Activated CD8-positive, alpha-beta memory T cell treated with anti-CD3 and anti-CD28 coated beads for 4 hours (primary cell): ENCODE measurements around the gene HIRIP3.
"Not testable (repeated sequence)": the region's sequence is repeated elsewhere in the genome, so short reads cannot be mapped to it uniquely, and the experiment has no call there.

Experiments used
- DNase-seq, 2 donors: peaks; one replicate each; pipeline ENCODE4 v3.0.0-alpha.2; 2020; ENCODE audit warnings: low read depth in 2 of 2

The HIRIP3 gene

DNA sequence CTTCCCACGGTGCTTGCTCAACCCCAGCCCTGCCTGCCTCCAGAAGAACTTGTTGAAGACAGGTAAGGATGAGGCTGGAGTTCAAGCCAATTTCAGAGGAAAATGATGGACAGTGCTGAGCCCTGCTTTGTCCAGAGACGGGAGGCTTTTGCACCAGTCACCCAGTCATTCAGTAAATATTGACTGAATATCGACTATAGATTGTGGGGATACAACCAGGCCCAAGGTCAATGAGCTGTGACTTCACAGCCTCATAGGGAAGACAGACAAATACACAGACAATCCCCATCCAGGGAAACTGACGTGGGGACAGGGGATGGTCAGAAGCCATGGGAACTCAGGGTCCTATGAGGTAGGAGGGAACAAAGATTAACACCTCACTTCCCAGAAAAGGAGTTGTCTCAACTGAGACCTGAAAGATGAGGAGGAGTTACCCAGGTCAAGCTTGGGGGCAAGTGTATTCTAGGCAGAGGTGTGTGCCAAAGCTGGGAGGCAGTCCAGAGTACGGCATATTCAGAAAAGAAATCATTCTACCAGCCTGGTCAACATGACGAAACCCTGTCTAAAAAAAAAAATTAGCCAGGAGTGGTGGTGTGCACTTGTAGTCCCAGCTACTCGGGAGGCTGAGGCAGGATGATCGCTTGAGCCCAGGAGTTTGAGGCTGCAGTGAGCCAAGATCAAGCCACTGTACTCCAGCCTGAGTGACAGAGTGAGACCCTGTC lies 21.3 kb upstream of the HIRIP3 start:
- DNase-seq, result no peak

- not testable (repeated sequence) for DNase-seq
Measured at GRCh38 chr16:30015450-30015849, 20.0 kb upstream of the HIRIP3 start.

DNA sequence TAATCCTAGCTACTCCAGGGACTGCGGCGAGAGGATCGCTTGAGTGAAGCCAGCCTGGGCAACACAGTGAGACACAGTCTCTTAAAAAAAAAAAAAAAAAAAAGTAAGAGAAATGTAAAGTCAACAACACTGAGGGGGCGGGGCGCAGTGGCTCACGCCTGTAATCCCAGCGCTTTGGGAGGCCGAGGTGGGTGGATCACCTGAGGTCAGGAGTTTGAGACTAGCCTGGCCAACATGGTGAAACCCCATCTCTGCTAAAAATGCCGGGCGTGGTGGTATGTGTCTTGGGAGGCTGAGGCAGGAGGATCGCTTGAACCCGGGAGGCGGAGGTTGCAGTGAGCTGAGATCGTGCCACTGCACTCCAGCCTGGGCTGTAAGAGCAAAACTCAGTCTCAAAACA lies 17.2 kb upstream of the HIRIP3 start:
- not testable (repeated sequence) for DNase-seq

DNA sequence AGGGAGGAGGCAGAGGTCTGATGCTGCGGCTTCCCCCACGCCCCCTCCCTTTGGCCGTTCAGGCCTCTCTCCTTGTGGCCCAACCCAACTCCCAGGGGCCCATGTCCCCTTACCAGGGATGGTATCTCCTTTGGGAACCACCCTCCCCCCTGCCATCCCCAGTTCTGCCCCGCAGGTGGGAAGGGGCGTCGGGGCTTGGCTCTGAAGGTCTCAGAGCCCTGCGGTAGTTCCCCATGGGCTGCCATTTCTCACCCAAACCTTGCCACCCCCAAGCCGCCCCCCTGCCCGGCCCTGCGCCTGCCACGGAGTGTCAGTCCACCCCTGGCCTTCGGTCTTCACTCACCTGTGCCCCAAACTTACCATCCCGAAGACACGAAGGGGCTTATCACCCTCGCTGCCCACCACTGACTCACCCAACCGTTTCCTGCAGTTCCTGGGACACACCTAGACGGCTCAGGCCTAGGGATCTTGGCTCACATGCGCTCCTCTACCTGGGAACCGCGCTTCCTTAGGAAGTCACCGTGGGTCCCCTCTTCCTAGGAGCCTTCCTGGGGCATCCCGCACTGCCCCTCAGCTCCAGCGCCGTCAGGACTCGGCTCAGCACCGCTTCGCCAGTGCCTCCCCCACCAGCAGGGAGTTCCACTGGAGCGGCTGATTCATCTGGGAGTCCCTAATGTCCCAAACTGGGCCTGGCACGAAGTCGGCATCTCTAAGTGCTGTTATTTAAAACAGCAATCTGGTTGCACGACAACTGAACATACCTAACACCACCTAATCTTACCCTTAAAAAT lies 16.5 kb upstream of the HIRIP3 start:
- DNase-seq, result no peak

DNA sequence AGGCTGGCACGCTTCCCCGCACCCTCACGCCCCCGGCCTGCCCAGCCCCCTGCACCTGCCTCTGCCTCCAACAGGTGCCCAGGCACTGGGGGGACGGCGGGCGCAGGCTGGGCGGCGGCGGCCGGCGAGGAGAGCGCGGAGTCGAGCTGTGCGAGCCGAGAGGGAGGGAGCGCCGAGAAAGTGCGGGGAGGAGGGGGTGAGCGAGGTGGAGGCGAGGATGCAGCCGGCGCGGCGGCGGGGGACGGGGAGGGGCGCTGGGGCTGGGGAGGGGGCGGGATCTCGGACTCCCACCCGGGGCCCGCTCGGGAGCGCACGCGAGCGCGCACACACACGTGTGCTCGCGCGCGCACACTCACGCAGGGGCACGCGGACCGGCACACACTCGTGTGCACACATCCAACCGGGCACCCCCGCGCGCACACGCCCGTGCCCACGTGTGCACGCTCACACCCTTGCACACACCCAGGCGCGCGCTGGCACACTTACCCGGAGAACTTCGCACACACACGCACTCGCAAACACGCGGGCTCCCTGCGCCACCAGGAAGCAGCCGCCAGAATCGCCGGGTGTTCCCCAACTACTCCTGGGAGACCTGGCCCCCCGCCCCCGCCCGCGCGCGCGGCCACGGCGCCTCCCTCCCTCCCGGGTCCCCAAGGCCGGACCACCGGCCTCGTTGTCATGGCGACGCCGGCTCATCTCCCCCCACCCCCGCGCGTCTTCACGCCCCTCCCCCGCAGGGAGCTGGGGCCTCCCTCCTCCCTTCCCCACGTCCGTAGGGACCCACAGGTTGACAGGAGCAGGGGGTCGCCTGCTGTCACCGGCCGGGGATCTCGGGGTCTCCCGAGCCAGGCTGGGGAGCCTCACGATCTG lies 15.7 kb upstream of the HIRIP3 start, which contains the start of gene DOC2A:
Gene DOC2A, minus strand, starts transcription at position 184 of the 870 bp plus-strand sequence. CDS start 805 bp downstream, outside the sequence.
- DNase-seq, result no peak

DNA sequence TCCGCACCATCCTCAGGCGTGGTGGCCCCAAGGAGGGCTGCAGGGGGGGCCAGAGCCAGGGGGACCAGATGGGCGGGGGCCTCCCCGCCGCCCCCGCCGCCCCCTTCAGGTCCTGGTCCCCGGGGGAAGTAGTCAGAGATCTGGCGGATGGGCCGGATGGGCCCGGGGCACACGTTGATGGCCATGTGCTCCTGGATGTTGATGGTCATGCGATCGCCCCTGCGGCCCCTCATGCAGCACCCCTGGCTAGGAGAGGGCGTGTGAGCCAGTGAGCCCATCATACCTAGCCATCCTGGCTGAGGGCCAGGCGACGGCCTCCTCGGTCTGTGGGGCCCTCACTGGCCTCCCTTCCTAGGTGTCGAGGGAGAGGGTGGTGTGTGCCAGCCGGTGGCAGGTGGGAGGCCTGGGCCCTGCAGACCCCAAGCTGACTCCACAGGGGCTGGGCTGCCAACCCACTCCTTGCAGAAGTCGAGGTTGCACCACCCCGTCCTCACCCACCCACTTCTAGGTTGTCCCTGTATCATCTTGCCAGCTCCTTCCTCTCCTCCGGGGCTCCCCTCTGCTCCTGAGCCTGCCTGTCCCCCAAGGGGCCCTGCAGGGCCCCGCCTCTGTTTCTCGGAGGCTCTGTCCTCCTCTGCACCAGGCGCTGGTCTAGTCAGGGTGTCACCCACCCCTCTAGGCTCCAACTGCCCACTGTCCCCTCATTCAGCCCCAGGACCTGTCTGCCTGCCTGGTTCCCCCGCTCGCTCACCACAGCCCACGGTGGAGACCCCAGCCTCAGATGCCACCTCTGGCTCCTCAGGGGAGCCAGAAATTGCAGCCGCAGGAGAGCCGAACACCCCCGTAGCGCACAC lies 14.8 kb upstream of the HIRIP3 start:
- DNase-seq, result no peak

- DNase-seq, result no peak
Measured at GRCh38 chr16:30009085-30009862, 13.9 kb upstream of the HIRIP3 start.

- DNase-seq, result no peak
Measured at GRCh38 chr16:30007378-30007895, 12.0 kb upstream of the HIRIP3 start.

- DNase-seq, result no peak
Measured at GRCh38 chr16:30006659-30007377, 11.4 kb upstream of the HIRIP3 start.

- DNase-seq, result no peak
Measured at GRCh38 chr16:30006095-30006473, 10.7 kb upstream of the HIRIP3 start.

DNA sequence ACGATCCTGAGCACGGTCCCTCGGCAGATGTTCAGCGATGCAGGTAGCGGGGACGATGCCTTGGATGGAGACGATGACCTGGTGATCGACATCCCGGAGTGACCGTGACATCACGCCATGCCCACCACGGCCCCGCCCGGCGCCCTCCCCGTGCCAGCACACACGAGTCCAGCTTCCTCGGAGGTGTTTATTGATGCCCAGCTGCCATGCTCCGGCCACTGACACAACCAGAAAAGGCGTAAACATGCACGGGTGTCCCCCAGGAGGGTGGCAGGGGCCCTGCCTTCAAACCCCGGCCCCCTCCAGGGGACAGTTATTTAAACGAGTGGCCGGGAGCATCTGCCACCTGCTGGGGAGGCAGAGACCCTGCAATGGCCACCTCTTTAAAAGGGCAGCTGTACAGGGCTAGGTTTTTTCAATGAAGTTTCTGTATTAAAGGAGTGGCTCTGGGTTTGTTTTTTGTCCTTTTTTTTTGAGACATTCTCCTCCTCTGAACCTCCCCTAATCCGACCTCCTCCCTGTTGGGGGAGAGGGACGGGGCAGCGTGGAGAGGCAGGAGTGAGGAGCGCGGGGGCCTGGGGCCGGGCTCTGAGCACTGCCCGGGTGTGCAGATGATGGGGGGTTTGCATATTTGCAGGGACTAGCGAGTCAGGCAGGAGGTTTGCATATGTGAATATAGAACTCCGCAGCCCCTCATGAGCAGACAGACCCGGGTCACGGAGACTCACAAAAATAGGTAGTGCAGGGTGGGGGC lies 10.1 kb upstream of the HIRIP3 start:
- no peak for DNase-seq

GRCh38 chr16:30004811-30005242 lies 9.4 kb upstream of the HIRIP3 start:
- no peak for DNase-seq

- no peak for DNase-seq
Measured at GRCh38 chr16:30004424-30004776, 9.0 kb upstream of the HIRIP3 start.

DNA sequence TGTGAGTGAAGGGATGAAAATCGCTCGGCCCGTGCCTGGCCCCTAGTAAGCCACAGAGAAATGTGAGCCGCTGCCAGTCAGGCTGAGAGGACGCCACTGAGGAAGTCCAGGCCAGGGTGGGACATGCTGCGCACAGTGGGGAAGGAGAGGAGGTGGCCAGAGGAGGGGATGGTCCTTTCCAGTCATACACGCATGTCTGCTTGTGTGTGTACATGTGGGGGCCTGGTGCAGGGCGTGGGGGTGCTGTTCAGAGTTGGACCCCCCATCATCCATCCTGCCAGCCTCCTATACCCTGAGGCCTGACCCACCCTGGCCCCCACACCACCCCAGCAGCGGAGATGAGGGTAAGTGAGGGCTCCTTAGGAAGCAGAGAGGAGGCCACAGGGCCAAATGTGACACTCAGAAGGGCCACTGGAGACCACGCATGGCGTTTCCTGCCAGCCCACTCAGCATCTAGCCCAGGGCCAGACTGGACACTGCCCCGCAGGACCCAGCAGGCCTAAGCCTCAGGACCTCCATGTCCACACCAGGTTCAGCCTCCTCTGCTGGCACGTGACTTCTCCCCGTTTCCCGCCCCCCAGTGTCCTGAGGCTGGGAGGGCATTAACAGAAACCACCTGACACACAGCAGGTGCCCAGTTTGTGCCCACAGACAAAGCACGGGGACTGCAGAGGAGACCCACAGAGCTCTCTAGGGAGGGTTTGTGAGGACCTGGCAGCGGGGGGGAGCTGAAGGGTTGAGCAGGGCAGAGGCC lies 8.4 kb upstream of the HIRIP3 start:
- no peak for DNase-seq

DNA sequence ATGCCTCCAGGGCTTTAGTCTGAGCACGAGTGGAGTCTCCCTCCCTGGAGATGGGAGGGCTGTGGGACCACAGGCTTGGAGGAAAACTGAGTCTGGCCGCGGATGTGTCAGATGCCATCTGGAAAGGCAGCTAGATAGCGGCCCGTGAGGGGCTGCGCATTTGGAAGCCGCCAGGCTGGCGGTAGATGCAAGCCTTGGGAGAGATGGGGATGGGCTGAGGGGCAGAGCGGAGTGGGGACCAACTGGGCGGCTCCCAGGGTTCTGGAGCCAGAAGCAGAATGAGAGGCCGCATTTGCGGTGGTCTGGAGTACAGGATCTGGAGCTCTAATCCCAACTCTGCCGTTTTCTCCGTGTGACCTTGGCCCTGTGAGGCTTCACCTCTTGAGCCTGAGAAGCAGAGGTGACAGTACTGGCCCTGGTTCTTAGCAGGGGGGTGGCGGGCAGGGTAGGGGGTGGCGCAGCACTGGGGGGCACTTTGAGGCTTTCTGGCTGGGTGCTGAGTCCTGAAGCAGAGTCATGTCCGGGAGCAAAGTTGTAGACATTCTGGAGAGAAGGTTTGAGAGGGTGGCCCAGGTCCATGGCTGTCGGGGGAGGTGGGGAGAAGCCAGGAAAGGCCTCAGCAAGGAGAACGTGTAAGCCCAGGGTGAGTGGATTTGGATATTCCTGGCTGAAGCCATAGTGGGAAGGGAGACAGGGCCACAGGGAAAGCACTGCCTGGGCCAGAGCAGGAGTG lies 7.4 kb upstream of the HIRIP3 start:
- no peak for DNase-seq

DNA sequence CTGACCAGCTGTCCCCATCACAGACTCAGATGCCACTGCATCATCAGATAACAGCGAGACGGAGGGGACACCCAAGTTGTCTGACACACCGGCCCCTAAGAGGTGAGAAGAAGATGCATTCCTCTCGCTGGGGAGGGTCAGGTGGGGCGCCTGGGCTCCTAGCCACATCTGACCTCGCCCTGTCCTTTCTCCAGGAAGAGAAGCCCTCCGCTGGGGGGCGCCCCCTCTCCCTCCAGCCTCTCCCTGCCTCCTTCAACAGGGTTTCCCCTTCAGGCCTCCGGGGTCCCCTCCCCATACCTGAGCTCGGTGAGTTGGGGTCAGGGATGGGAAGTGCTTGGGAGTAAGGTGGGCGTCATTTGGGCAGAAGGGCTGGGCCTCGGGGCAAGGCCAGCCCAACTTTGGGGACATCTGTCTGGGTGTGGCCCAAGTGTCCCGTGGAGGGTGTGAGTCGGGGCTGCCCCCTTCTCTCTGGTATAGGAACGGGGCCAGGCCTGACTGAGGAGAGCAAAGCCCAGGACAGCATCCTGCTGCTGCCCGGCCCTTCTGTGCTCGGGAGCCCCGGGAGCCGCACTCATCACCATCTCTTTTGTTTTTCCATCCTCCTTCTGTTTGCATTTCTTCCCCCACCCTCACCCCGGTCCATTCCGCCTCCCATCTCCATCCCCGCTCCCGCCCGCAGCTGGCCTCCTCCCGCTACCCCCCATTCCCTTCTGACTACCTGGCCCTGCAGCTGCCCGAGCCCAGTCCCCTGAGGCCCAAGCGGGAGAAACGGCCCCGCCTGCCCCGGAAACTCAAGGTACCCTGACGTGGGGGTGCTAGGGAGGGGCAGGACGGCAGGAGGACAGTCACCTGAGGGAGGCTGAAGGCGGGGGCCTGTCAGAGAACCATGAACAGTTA lies 5.6 kb upstream of the HIRIP3 start:
- DNase-seq, result no peak
